ENCODE data around the gene TLR9. TPM values are rescaled to one million over a fixed set of nuclear protein-coding genes. Genes with fewer than 3 reads are reported as not detected.
A peak's percentile ranks its signal among the peaks of the same experiment; 100 is the strongest.

TLR9 gene
- polyA plus RNA-seq, 1 of the 3 experiments (the other 2 are of a cell fraction) = 0.12 TPM

GRCh38 chr3:52218937-52219650, 6.4 kb downstream of the TLR9 start:
- no peak overlapping the region for H3K4me3 ChIP-seq (ENCODE audit: low read depth in 2 of 2, low read length in 1 of 2)
- peaks cover 15% of the 10 kb centered on the region for H3F3A ChIP-seq (replicated peaks; ENCODE audit: insufficient read depth)
- DNase-seq = no peak
- no peak overlapping the region for H3K9ac ChIP-seq
- no peak overlapping the region; a peak in 1 of 4 replicates for H3K27ac ChIP-seq (ENCODE audit: low read depth in 2 of 2, low read length in 1 of 2)
- peaks cover 9 to 14% of the 10 kb centered on the region in 2 experiments for H3K36me3 ChIP-seq (replicated peaks in 1 of 2; ENCODE audit: control insufficient read depth in 1 of 2, insufficient read depth in 2 of 2, low read length in 1 of 2)
- TF ChIP-seq YY1 (IDR thresholded peaks at IDR 0.05; ENCODE audit: low read depth) (no peak), EP300 (IDR thresholded peaks at IDR 0.05; ENCODE audit: borderline replicate concordance in 1 of 2, low read depth in 1 of 2, low read length in 1 of 2) (no peak), FOSL2 (IDR thresholded peaks at IDR 0.05; ENCODE audit: borderline replicate concordance, low read depth) (no peak), GABPA (IDR thresholded peaks at IDR 0.05; ENCODE audit: low read depth) (no peak), ELF1 (IDR thresholded peaks at IDR 0.05) (no peak), CHD2 (IDR thresholded peaks at IDR 0.05; ENCODE audit: low read length, partially characterized antibody) (no peak)
- 100% methylated on average over 3 of the region's 6 CpGs for WGBS (ENCODE audit: low lambda C conversion rate)
- no peaks in the 10 kb centered on the region for H3K9me2 ChIP-seq
- ChIA-PET POLR2A (interaction anchor here (2.6 kb wide), 1 partner anchor 60 kb away, joined by 16 read pairs; the partner anchor contains the start of gene WDR82), CTCF (interaction anchor here (1.2 to 16.1 kb wide), 12 partner anchors 9 to 228 kb away, joined by 3 to 257 read pairs (median 26); partner anchors contain the start of genes PPM1M, TWF2 and WDR82)
- no peaks in the 10 kb centered on the region for H3K79me2 ChIP-seq (ENCODE audit: insufficient read depth)
- no peaks in the 10 kb centered on the region for H3K9me3 ChIP-seq
- no peaks in the 10 kb centered on the region for H4K20me1 ChIP-seq (ENCODE audit: insufficient read depth)
- H2AFZ ChIP-seq (ENCODE audit: low read depth) = peak overlapping the region; percentile 30; the same call in 1 of the 2 replicates
- H3K4me1 ChIP-seq (ENCODE audit: control insufficient read depth in 1 of 2, insufficient read depth in 2 of 2, low read depth in 1 of 2, low read length in 1 of 2) = peaks cover 12 to 19% of the 10 kb centered on the region in 2 experiments; a peak in 3 of 4 replicates
- no peaks in the 10 kb centered on the region for H3K27me3 ChIP-seq (ENCODE audit: insufficient read depth)
- H3K4me2 ChIP-seq = no peak overlapping the region

- no peaks in the 10 kb centered on the region for H4K20me1 ChIP-seq (ENCODE audit: insufficient read depth)
- CTCF ChIA-PET = interaction anchor here (1.0 to 16.1 kb wide), 4 partner anchors 8 to 214 kb away, joined by 6 to 257 read pairs (median 26); partner anchors contain the start of gene TWF2
- 92% methylated on average over 7 of the region's 12 CpGs for WGBS (ENCODE audit: low lambda C conversion rate)
- H3K4me1 ChIP-seq (ENCODE audit: control insufficient read depth in 1 of 2, insufficient read depth in 2 of 2, low read depth in 1 of 2, low read length in 1 of 2) = peaks cover 12 to 19% of the 10 kb centered on the region in 2 experiments; a peak in 3 of 4 replicates
- no peak overlapping the region for H3K9ac ChIP-seq
- H3F3A ChIP-seq (replicated peaks; ENCODE audit: insufficient read depth) = peaks cover 15% of the 10 kb centered on the region
- no peak for DNase-seq
- no peaks in the 10 kb centered on the region for H3K9me2 ChIP-seq
- H3K79me2 ChIP-seq (ENCODE audit: insufficient read depth) = no peaks in the 10 kb centered on the region
- 0 out of 2 replicates have a peak overlapping the region, but pooled peaks have one; percentile 30 for H2AFZ ChIP-seq (ENCODE audit: low read depth)
- POLR2A ChIA-PET = no interaction called here
- no peaks in the 10 kb centered on the region for H3K9me3 ChIP-seq
- H3K36me3 ChIP-seq (replicated peaks in 1 of 2; ENCODE audit: control insufficient read depth in 1 of 2, insufficient read depth in 2 of 2, low read length in 1 of 2) = peaks cover 15 to 20% of the 10 kb centered on the region in 2 experiments
- no peak overlapping the region for H3K4me3 ChIP-seq (ENCODE audit: low read depth in 2 of 2, low read length in 1 of 2)
- no peak overlapping the region for H3K27ac ChIP-seq (ENCODE audit: low read depth in 2 of 2, low read length in 1 of 2)
- no peak overlapping the region for H3K4me2 ChIP-seq
- H3K27me3 ChIP-seq (ENCODE audit: insufficient read depth) = no peaks in the 10 kb centered on the region
- no peak for TF ChIP-seq JUND (IDR thresholded peaks at IDR 0.05)
- no peak for TF ChIP-seq RXRA (IDR thresholded peaks at IDR 0.05; ENCODE audit: borderline replicate concordance, low read depth)
- no peak for TF ChIP-seq CHD2 (IDR thresholded peaks at IDR 0.05; ENCODE audit: low read length, partially characterized antibody)
- no peak for TF ChIP-seq NFIC (IDR thresholded peaks at IDR 0.05; ENCODE audit: borderline replicate concordance)
These were observed 7.0 kb downstream of the TLR9 start for GRCh38 chr3:52218454-52218853.

GRCh38 chr3:52218026-52218425, 7.4 kb downstream of the TLR9 start:
- CTCF ChIA-PET = interaction anchor here (1.0 to 16.1 kb wide), 5 partner anchors 8 to 228 kb away, joined by 6 to 257 read pairs (median 8); partner anchors contain the start of gene TWF2

More at GRCh38 chr3:52218026-52218425, 7.4 kb downstream of the TLR9 start:
- DNase-seq = no peak
- no peaks in the 10 kb centered on the region for H3K27me3 ChIP-seq (ENCODE audit: insufficient read depth)
- H2AFZ ChIP-seq (ENCODE audit: low read depth) = no peak overlapping the region
- no peaks in the 10 kb centered on the region for H3K79me2 ChIP-seq (ENCODE audit: insufficient read depth)
- no peak overlapping the region for H3K4me3 ChIP-seq (ENCODE audit: low read depth in 2 of 2, low read length in 1 of 2)
- H3K36me3 ChIP-seq (replicated peaks in 1 of 2; ENCODE audit: control insufficient read depth in 1 of 2, insufficient read depth in 2 of 2, low read length in 1 of 2) = peaks cover 18 to 24% of the 10 kb centered on the region in 2 experiments
- H3K9me3 ChIP-seq = no peaks in the 10 kb centered on the region
- H3K4me2 ChIP-seq = no peak overlapping the region
- peaks cover 15% of the 10 kb centered on the region for H3F3A ChIP-seq (replicated peaks; ENCODE audit: insufficient read depth)
- TF ChIP-seq FOXM1 (IDR thresholded peaks at IDR 0.05; ENCODE audit: low read depth) = no peak
- TF ChIP-seq YY1 (IDR thresholded peaks at IDR 0.05; ENCODE audit: low read depth) = no peak
- TF ChIP-seq, protein P1, sequence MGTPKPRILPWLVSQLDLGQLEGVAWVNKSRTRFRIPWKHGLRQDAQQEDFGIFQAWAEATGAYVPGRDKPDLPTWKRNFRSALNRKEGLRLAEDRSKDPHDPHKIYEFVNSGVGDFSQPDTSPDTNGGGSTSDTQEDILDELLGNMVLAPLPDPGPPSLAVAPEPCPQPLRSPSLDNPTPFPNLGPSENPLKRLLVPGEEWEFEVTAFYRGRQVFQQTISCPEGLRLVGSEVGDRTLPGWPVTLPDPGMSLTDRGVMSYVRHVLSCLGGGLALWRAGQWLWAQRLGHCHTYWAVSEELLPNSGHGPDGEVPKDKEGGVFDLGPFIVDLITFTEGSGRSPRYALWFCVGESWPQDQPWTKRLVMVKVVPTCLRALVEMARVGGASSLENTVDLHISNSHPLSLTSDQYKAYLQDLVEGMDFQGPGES (IDR thresholded peaks at IDR 0.05; ENCODE audit: low read depth, low read length) = no peak
- TF ChIP-seq ELF1 (IDR thresholded peaks at IDR 0.05) = no peak
- no peak for TF ChIP-seq TEAD4 (IDR thresholded peaks at IDR 0.05; ENCODE audit: borderline replicate concordance, insufficient read depth)
- TF ChIP-seq USF1 (IDR thresholded peaks at IDR 0.05; ENCODE audit: borderline replicate concordance, low read depth) = no peak
- no peaks in the 10 kb centered on the region for H4K20me1 ChIP-seq (ENCODE audit: insufficient read depth)
- H3K9ac ChIP-seq = no peak overlapping the region
- peaks cover 12 to 19% of the 10 kb centered on the region in 2 experiments; a peak in 3 of 4 replicates for H3K4me1 ChIP-seq (ENCODE audit: control insufficient read depth in 1 of 2, insufficient read depth in 2 of 2, low read depth in 1 of 2, low read length in 1 of 2)
- peak overlapping the region in 1 of 2 experiments; percentile 84; a peak in 2 of 4 replicates for H3K27ac ChIP-seq (ENCODE audit: low read depth in 2 of 2, low read length in 1 of 2)
- no peaks in the 10 kb centered on the region for H3K9me2 ChIP-seq
- POLR2A ChIA-PET = no interaction called here
- 64% methylated on average over 3 of the region's 3 CpGs for WGBS (ENCODE audit: low lambda C conversion rate)
